DMS 273 (cell line): ENCODE data around the gene PNMA6F.
"Not testable (repeated sequence)": the region's sequence is repeated elsewhere in the genome, so short reads cannot be mapped to it uniquely, and the experiment has no call there.

Experiments used
- DNase-seq: peaks from one replicate; lab custom pipeline; 2025; ENCODE audit not compliant: unreplicated experiment; lab: John Stamatoyannopoulos, UW

Gene PNMA6F

DNA sequence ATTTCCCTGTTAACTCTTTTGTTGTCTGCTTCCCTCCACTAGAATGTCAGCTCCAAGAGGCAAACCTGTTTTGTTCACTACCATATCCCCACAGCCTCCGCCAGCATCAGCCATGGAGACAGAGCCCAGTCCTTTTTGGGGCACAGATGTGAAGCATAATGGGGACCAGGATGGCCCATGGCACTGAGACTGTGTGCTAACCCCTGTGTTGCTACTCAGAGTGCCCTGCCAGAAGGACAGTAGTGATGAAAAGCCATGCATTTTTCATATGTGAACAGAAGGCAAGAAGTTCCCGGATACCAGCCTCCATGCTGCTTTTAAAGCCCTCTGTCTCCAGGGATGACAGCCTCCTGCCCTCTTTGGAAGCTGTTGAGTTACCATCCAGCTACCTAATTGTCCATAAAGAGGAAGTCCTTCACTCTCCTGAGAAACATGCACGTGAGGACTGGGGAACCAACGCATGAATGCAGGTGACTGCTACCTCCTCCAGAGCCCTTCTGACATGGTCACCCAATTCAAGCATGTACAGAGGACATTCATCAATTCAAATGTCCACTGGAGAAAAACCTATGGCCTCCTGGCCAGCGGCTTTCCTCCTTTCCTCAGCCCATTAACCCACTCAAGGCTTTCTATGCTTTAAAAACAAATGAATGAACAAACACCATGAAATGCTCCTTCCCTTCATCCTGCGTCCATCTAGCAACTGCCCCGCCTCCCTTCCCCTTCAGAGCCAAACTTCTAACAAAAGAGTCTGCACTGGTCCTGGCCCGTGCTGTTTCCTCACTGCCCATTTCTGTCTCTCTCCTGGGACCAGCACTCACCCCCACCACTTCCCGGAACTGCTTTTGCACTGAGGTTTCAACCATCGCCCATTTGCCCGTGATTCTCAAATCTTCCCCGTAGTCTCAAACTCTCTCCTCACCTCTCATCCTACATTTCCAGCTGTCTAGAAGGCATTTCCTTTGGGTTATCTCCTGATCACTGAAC lies 18.0 kb downstream of the PNMA6F start:
- no peak for DNase-seq

DNA sequence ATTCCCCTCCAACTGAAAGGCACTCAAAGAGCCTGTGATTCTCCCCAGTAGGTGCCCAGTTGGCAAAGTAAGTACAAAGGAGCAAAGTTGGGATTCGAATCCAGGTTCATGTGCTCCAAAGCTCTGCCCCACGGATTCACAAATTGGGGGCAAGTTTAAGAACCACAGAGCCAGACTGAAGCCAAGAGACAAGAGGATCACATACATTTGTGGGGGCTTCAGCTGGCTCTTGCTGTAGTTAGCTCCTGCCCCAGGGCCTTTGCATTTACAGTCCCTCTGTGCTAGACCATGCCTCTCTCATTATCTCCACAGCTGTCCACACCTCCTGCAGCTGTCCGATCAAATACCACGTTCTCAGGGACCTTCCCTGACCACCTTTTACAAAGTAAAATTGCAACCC lies 18.8 kb downstream of the PNMA6F start:
- no peak for DNase-seq

- DNase-seq: no peak
These were observed 19.8 kb downstream of the PNMA6F start for GRCh38 chrX:153301746-153302145.

DNA sequence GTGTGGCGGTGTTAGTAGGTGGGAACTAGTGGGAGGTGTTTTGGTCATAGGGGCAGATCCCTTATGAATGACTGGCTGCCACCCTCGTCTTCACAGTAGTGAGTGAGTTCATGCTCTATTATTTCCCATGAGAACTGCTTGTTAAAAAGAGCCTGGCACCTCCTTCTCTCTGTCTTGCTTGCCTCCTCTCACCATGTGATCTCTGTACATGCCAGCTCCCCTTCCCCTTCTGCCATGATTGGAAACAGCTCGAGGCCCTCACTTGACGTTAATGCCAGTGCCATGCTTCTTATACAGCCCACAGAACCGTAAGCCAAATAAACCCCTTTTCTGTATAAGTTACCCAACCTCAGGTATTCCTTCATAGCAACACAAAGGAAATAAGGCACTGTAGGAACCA lies 21.7 kb downstream of the PNMA6F start:
- DNase-seq: no peak

DNA sequence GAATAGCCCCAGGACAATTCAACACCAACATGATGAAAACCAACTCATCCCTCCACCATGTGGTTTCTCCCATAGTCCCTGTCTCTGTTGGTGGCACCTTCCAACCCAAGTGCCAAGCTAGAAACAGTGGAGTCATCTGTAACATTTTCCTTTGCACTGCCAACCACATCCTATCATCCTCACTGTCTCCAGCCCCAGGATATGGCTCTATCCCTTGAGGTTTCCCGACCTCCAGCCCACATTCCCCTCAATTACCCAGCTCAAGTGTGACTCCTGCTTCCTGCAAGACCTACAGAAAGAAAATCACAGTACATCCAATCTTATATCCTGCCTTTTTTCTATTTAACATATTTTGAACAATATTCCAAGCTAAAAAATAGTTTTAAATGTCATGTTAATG lies 24.2 kb downstream of the PNMA6F start:
- DNase-seq: no peak

- DNase-seq: not testable (repeated sequence)
These were observed 28.0 kb downstream of the PNMA6F start for GRCh38 chrX:153293485-153294071.

- not testable (repeated sequence) for DNase-seq
These were observed 32.8 kb downstream of the PNMA6F start for GRCh38 chrX:153288807-153289206.

DNA sequence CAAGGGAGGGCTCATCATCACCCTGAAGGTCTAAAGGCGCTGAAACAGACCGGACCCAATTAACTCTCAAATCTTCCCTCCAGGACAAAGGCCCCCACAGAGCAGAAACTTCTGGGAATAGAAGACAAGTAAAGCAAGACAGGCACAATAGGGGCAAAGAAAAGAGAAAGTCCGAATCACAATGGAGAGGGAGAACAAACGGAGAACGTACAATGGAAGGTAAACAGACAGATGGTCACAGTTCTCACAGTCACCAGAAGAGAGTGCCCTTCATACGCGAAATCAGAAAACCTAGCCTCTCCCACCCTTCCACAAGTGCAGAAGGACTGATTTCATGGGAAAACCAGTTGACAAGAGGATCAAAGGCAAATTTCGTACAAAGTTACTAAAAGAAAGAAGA lies 35.9 kb downstream of the PNMA6F start:
- DNase-seq: not testable (repeated sequence)

GRCh38 chrX:153283982-153284381 lies 37.6 kb downstream of the PNMA6F start:
- not testable (repeated sequence) for DNase-seq

GRCh38 chrX:153281784-153282183 lies 39.8 kb downstream of the PNMA6F start:
- not testable (repeated sequence) for DNase-seq

- not testable (repeated sequence) for DNase-seq
These were observed 42.3 kb downstream of the PNMA6F start for GRCh38 chrX:153279304-153279703.

- DNase-seq: not testable (repeated sequence)
These were observed 45.5 kb downstream of the PNMA6F start for GRCh38 chrX:153276049-153276448.

DNA sequence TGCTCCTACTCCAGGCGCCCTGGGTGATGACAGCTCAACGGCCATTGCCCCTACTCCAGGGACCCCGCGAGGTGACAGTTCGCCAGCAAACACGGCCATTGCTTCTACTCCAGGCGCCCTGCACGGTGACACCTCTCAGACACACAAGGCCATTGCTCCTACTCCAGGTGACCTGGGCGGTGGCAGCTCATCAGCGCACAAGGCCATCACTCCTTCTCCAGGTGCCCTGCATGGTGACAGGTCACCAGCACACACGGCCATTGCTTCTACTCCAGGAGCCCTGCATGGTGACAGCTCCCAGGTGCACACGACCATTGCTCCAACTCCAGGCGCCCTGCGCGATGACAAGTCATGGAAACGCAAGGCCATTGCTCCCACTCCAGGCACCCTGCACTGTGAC lies 46.1 kb downstream of the PNMA6F start:
- not testable (repeated sequence) for DNase-seq

- not testable (repeated sequence) for DNase-seq
These were observed 49.0 kb downstream of the PNMA6F start for GRCh38 chrX:153272584-153272983.

GRCh38 chrX:153272070-153272469 lies 49.5 kb downstream of the PNMA6F start:
- not testable (repeated sequence) for DNase-seq
